Fibroblast of upper back skin (primary cell): ENCODE data around the gene ITIH4.

Experiments used
- DNase-seq: peaks from one replicate; pipeline ENCODE4 v3.0.0-alpha.2; 2013

Gene ITIH4

DNA sequence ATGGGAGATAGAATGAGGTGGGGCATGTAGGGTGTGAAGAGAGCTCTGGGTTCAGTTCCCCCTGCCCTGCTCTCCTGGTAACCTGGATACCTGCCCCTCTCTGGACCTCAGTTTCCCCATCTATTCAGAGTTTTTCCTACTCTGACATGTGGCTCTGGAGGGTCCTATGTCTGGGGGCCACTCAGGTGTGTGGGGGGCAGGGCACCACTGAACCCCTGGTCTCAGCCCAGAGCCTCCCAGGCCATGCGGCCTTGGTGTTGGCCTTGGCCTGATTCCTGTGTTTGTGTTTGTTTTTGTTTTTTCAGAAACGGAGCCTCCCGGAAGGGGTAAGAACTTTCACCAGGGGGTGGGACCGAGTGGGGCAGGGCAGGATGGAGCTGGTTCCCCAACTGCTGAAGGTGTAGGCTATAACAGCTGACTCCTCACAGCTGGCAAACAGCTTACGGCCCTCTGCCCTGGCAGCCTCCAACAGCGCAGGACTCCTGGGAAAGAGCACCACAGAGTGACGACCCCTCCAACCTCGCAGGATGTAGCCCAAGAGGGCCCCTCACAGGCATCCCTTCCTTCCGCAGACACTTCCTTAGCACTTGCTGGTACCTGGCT, 35.1 kb downstream of the ITIH4 start:
- no peak for DNase-seq

DNA sequence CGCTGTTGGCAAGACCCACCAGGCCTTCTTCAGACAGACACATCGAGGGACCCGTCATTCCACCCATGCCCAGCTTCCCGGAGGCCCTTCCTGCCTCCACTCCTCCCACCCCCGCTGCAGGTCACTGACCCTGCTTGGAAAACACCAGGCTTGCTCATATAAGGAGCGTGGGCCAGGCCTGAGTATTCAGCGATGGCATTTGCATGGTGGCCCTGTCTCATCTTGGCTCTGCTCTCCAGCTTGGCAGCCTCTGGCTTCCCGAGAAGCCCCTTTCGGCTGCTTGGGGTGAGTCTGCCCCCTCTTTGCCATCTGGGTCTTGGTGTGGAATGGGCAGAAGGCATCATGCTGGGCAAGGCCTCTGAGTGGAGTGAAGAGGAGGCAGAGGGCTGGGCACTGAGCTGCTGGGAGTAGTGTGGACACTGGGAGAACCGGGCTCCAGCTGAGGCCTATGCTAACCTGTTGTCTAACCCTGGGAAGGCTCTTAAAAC, 35.8 kb downstream of the ITIH4 start, which contains the start of gene ITIH3:
TSS of gene ITIH3 (plus strand) at position 185 of the 488 bp plus-strand sequence. CDS start at position 193, 8 bp downstream.
- no peak for DNase-seq

DNA sequence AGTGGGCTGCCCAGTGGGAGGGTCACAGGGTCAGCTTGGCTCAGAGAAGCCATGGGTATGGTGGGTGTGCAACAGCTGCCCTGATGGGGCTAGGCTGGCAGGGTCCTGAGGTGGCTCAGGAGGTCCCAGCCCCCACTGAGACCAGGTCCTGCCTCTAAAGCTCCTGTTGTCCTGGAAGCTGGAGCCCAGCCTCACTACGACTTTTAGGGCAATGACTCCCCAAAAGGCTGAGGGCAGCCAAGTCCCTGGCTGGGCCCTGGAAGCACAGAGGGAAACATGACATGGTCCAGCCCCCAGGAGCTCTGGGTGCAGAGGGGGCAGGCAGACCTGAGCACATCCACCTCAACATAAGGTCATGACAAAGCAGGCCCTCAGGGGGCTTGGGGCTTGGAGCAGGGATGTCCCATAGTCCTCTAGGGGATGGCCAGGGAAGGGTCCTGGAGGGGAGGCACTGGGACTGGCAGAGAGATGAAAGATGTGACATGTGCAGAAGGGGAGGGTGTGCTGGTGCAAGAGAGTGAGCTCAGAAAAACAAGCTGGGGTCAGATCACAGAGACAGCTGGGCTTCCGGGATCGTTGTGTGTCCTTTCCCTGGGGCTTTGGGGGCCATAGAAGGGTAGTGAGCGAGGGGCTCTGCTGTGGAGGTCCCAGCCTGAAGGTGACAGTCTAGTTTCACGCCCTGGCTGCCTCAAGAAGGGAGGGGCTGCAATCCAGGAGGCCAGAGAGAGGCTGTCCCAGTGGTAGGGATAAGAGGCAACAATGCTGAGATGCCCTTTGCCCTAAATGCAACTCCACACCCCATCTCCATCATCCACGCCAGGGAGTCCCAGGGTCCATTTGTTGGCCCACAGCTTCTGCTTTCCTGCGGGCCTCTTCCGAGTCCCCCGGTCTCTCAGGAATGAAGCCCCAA, 36.5 kb downstream of the ITIH4 start:
- DNase-seq = no peak

DNA sequence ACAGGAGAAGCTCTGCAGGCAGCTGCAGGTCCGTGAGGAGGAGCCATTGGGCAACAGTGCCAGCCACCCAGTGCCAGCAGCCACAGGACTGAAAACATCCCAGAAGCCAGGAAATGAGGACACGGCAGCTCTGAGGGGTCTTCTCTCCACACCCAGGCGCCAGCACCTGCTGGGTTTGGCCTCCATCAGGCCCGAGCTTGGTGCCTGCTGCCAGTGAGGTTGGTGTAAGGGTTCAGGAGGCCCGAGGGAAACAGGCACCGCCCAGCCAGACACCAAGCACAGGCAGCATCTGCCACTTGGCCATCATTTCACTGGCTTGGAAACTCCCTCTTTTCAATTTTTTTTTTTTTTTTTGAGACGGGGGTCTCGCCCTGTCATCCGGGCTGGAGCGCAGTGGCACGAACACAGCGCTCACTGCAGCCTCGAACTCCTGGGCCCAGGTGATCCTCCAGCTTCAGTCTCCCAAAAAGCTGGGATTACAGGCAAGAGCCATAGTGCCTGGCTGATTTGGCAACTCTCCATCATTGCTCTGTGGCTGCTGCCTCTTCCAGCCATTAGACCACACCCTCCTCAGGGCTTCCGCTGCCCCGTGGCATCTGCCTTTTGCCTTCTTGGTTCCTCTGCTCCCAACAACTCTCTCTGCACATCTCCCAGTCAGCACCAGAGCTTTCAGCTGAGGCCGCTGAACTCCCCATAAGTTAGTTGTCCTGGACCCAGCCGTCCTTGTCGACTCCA, 37.3 kb downstream of the ITIH4 start:
- DNase-seq = no peak

DNA sequence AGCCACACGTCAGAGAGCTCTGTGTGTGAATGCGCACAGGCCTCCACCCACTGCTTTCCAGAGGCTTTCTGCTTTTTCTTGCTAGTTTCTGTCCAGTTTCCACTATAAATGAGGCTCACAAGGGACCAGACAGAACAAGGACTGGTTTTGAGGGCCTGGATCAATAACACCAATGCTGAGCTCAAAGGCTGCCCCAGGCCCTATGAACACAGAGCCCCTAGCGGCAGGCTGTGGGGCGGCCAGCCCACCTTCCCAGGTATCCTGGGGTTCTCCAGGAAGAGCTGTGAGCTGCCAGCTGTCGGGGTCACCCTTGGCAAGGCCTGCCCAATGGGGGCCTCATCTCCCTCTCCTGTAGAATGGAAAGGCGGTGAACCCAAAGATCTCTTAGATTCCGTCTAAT, 38.1 kb downstream of the ITIH4 start:
- no peak for DNase-seq

DNA sequence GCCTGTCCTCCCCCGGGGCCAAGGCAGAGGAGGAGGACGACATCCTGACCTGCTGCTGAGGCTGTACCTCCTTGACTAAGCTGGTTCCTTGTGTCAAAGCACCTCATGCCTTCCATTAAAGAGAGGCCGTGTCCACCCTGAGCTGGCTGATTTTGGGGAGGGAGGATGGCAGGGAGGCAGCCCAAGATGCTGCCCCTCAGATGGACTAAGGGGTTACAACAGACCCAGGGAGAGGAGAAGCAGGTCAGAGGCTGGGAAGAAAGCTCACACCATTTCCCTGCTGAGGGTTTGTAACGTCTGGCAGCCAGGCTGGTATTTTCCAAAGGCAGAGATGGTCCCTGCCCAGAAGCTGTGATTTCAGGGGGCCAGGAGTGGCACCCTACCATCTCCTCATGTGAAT, 38.5 kb downstream of the ITIH4 start:
- DNase-seq = no peak

DNA sequence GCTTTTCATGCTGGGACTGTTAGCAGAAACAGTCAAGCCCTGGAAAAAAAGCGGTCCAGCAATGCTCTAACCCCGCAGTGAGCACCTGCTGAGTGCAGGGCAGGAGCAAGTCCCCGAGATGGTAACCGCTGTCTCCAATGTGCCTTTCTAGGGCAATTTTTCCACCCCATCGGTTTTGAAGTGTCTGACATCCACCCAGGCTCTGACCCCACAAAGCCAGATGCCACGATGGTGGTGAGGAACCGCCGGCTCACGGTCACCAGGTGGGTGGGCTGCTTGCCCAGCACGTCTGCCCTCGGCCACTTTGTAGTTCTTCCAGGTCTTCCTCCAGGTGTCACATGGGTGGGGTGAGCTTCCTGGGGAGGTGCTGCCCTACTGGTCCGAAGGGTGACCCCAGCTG, 39.1 kb downstream of the ITIH4 start:
- DNase-seq = no peak

DNA sequence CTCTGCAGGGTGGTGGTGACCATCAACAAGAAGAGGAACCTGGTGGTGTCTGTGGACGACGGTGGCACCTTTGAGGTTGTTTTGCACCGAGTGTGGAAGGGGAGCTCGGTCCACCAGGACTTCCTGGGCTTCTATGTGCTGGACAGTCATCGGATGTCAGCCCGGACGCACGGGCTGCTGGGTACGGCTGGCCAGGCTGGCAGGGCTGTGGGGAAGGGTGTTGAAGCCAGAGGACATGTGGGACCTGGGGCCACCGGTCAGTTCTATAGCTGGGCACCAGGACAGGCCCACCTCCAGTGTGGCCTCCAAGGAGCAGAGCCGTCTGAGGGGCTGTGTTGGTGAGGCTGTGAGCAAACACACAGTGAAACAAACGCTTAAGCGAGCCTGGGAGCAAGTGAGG, 39.7 kb downstream of the ITIH4 start:
- no peak for DNase-seq

DNA sequence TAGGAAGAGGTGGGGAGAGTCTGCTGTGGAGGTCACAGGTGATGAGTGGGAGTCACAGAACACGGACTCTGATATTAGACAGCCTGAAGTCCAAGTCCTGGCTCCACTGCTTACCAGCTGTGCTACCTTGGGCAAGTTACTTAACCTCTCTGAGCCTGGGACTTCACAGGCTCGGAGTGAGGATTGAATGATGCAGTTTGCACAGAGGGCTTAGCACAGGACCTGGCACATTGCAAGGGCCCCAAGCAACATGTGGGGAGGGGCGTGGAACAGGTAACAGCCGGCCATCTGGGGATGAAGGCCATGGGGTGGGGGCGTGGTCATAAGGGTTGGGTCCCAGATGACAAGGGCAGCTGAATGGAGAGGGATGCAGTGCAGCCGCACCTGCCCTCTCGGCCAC, 40.1 kb downstream of the ITIH4 start:
- DNase-seq = no peak

DNA sequence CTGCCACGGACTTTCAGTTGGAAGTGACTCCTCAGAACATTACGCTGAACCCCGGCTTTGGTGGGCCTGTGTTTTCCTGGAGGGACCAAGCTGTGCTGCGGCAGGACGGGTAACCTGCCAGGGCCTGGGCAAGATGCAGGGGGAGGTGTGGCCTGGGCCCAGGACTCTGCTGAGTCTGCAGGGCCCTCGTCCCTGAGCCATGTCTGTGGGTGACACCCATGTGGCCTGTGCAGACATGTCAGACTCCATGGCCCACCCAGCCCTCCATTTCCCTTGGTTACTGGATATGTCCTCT, 40.8 kb downstream of the ITIH4 start:
- DNase-seq = no peak

DNA sequence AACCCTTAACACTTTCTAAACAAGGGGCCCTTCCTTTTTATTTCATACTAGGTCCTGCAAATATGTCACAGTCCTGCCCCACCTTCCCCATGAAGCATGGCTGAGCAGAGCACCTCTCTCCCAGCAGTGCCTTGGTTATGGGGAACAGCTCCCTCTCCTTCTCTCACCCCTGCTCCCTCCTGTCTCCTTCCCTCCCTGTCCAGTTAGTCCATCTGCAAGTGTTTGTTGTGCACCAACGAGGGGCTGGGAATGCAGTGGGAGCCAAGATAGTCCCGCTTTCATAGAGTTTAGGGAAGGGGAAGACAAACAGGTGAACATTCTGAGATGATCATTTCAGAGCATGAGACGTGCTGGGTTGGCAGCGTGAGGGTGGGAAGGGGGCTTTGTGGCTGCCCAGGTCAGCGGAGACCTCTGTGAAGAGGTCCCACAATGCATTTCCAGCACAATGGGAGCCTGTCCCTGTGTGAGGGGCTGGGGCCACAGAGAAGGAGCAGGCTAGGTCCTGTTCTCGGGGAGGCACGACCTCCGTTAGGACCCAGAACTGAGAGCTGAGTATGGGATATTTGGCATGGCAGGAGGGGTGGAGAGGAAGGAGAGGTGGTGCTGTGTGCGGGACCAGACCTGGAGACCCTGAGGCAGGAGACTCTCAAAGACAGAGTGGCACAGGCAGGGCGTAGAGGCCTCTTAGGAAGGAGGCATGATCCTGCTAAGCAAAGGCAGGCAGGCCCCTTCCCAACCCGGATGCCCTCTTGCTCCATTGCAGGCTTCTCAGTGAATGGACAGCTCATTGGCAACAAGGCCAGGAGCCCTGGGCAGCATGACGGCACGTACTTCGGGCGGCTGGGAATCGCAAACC, 41.4 kb downstream of the ITIH4 start:
- no peak for DNase-seq

DNA sequence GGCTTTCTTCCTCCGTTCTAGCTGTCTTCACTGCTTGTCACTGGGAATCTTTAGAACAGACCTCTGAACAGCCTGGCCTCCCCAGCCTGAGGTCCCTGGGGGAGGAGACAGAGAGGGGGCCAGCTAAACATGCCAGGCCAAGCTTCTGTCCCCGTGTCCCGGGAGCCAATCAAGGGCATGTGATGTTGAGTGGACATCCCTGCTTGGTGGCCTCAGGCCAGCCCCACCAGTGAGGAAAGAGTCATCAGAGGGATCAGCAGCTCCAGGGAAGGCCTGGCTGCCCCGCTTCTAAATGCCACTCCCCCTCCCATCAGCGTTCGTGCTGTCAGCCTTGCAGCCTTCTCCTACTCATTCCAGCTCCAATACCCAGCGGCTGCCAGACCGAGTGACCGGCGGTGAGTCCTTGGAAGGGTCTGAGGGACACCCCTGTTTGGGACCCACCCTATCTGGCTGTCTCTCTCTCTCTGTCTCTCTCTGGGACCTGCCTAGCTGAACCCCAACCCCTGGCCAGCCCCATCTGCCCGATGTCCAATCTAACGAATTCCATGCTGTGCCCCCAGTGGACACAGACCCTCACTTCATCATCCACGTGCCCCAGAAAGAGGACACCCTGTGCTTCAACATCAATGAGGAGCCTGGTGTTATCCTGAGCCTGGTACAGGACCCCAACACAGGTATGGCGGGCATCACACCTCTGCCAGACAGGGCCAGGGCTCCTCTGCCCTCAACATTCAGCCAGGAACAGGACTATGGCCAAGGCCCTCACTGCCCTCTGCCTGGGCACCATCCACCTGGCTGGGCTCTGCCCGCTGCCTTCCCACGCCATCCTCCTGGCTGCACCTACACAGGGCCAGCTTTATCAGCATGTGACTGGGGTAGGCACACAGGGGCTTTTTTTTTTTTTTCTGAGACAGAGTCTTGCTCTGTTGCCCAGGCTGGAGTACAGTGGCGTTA, 42.5 kb downstream of the ITIH4 start:
- DNase-seq = no peak

DNA sequence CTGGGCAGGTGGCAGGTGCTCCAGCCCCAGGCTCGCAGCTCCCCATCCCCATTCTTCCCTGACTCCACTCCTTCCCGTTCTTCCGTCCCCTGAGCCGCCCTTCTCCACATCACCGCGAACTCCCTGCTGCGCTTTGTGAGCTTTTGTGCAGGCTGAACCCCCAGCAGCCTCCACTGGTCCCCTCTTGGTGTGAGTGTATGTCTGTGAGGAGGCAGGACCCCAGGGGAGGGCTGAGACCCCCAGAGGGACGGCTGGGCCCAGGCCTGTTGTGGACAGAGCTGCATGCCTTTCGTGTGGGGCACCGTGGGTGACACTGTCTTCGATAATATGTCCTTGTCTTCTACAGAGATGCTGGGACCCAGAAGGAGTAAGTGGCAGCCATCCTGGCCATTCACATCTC, 43.2 kb downstream of the ITIH4 start:
- no peak for DNase-seq

DNA sequence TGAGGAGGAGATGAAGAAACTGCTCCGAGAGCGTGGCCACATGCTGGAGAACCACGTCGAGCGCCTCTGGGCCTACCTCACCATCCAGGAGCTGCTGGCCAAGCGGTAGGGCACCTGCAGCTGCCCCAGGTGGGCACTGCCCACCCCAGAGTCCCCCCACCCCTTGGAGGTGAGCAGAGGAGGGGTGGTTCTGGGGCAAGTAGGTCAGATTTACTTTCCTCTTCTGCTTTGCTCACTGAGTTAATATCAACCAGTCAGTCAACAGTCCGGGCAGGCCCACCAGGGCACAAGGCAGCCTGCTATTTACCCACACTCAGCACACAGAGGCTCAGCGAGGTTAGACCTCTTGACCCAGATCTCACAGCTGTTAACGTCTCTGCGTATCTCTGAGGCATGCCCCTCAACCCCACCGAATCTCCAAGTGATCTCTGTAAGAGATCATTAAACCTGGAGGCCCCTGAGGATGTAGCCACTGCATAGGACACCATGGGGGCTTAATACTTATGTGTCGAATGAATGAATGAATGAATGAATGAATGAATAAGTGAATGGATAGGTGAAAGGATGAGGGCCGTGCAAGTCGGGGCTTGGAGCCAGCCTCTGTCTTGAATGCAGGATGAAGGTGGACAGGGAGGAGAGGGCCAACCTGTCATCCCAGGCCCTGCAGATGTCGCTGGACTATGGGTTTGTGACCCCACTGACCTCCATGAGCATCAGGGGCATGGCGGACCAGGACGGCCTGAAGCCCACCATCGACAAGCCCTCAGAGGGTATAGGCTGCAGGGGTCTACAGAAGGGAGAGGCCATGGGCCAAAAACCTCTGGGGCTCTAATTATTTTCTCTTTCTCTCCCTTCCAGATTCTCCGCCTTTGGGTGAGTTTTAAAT, 43.9 kb downstream of the ITIH4 start:
- DNase-seq = no peak

DNA sequence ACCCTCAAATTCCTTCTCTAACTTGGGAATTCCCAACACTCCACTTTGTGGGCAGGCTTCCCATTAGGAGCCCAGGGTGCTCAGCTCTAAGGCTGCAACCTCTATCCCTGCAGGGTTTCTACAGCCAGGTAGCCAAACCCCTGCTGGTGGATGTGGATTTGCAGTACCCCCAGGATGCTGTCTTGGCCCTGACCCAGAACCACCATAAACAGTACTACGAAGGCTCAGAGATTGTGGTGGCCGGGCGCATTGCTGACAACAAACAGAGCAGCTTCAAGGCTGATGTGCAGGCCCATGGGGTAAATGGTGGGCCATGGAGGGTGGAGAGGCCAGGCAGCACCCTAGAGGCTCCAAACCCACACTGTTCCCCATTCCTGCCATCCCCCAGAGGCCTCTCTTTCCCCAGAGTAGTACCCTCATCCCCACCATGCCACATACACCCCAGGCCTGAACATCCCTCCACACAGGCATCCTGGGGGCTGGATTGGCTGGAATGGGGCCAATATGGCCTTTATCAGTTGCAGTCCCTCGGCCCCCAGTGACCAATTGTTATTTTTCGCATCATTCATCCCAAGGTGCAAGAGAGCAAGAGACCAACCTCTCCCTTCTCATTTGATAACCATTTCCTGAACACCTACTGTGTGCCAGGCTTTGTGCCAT, 45.4 kb downstream of the ITIH4 start:
- no peak for DNase-seq

DNA sequence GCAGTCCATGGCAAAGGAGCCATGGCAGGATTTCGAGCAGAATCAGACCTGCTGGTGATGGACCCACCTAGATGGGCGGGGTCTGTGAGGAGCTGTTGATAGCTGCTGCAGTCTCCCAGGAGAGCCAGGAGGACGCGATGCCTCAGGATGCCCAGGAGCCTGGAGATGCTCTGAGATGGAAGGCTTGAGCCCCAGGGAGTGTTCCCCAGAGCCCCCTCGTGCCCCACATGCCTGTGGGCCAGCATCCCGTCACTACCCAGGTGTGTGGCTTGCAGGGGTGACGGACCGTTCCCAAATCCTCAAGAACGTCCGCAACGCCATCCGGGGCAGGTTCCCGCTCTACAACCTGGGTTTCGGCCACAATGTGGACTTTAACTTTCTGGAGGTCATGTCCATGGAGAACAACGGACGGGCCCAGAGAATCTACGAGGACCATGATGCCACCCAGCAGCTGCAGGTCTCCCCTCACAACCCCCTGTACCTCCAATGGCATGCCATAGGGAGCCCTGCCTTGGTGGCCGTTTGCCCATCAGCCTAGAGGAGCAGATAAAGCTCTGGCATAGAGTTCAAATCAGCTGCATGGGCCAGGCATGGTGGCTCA, 46.4 kb downstream of the ITIH4 start:
- no peak for DNase-seq

DNA sequence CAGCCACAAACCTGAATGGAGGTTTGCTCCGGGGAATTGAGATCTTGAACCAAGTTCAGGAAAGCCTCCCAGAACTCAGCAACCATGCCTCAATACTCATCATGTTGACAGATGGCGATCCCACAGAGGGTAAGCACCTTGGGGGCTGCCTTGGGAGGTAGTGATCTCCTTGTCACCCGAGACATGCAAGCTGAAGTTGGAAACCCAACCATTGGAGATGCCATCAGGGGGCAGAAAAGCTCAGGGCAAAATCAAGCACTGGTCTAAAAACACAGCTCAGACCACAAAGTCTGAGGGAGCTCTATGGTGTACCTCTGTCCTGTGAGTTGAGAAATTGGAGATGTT, 47.3 kb downstream of the ITIH4 start:
- no peak for DNase-seq

DNA sequence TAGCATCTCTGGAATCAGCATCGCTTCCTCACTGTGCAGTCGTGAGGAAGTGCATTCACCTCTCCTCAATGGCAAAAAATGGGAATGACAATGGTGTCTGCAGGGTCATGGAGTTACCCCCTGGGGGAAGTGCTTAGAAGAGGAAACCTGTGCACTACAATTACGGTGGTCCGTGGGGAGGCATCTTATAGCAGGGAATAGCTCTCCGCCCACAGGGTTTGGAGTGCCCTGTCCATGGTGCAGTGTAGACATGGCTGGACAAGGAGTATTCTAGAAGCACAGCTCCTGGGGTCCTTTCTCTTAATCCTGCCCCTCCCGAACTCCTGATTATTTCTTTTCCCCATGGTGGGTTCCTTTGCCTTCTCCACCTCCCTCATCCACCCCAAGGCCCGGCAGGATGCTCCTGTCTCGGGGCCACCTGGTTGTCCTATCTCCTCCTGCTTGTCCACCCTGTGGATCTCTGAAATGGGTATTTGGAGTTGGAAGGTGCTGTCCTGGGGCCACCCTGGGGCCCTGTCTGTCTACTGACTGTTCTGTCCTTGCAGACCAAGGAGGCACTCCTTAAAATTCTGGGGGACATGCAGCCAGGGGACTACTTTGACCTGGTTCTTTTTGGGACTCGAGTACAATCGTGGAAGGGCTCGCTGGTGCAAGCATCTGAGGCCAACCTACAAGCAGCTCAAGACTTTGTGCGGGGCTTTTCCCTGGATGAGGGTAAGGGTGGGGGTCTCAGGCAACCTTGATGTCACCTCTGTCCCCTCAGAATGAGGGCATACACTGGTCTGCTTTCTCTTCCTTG, 47.9 kb downstream of the ITIH4 start:
- no peak for DNase-seq

DNA sequence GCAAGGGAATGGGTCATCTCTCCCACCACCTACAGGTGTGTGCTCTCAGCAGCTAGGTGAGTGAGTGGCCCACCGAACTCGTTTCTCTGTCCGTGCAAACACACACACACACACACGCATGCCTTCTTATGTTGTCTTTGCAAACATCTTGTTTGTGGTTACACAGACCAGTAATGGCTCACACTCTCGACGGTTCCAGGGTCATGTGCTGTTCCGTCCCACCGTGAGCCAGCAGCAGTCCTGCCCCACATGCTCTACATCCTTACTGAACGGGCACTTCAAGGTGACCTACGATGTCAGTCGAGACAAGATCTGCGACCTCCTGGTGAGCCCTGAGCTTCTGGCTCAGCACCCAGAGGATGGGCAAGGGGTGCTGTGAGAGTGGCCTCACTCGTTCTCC, 48.7 kb downstream of the ITIH4 start:
- DNase-seq = no peak
